Activated CD8-positive, alpha-beta T cell treated with anti-CD3 and anti-CD28 coated beads for 36 hours (primary cell): ENCODE measurements around the gene CSPG4. TPM values are rescaled to one million over a fixed set of nuclear protein-coding genes. Genes with fewer than 3 reads are reported as not detected.

Experiments used
- ATAC-seq: fragments of 200-7000 bp; cut with Tn5 transposase; one replicate; pipeline ENCODE4 v1.10.0; 2021; ENCODE audit warnings: mild to moderate bottlenecking, moderate library complexity
- CTCF ChIA-PET: fragments of 350-600 bp; sonication (Branson Sonifier 250); formaldehyde crosslinking; loops from one replicate; lab custom pipeline; 2021; ENCODE audit warnings: antibody characterized with exemption; lab: Charles Lee
- POLR2A ChIA-PET: fragments of 350-600 bp; sonication (Branson Sonifier 250); formaldehyde crosslinking; loops from one replicate; lab custom pipeline; 2021; ENCODE audit warnings: antibody characterized with exemption; lab: Charles Lee
- DNase-seq: peaks from one replicate; pipeline ENCODE4 v3.0.0-alpha.2; 2020
- H3K27ac Mint-ChIP-seq: one replicate; pipeline ENCODE4 v1.8.0; 2021; ENCODE audit warnings: mild to moderate bottlenecking, mixed read lengths
- H3K27me3 Mint-ChIP-seq: one replicate; pipeline ENCODE4 v1.8.0; 2021; ENCODE audit warnings: mixed read lengths
- H3K36me3 Mint-ChIP-seq: one replicate; pipeline ENCODE4 v1.8.0; 2021; ENCODE audit warnings: low read depth, mixed read lengths
- H3K4me1 Mint-ChIP-seq: one replicate; pipeline ENCODE4 v1.8.0; 2021; ENCODE audit warnings: low read depth, mixed read lengths
- H3K4me3 Mint-ChIP-seq: one replicate; pipeline ENCODE4 v1.8.0; 2021; ENCODE audit warnings: mild to moderate bottlenecking, moderate library complexity, mixed read lengths
- H3K9me3 Mint-ChIP-seq: one replicate; pipeline ENCODE4 v1.8.0; 2021; ENCODE audit warnings: mixed read lengths
- CTCF ChIP-seq: fragments of 200-600 bp; IDR thresholded peaks from one replicate; pipeline ENCODE4 v1.8.0; 2022; ENCODE audit warnings: antibody characterized with exemption, mild to moderate bottlenecking
- intact Hi-C: fragments of 100-400 bp; cut with micrococcal nuclease; formaldehyde crosslinking; loops from one replicate; pipeline ENCODE4 v1.10.0; 2022
- total RNA-seq, 2 experiments: library from RNA; stranded (reverse); gene quantifications; one replicate each; pipeline ENCODE4 v1.2.3, GENCODE V29; 2021

CSPG4 gene
- total RNA-seq, 2 experiments from 2014 or later, result not detected

- no peak overlapping the region for H3K27ac Mint-ChIP-seq
- DNase-seq, result no peak
- H3K4me3 Mint-ChIP-seq, result no peak overlapping the region
- intact Hi-C loops, result no loop called here
- CTCF ChIA-PET, result interaction anchor here (1.2 to 1.5 kb wide), 2 partner anchors 9 kb away, joined by 4 read pairs; no protein-coding TSS in a partner anchor
- TF ChIP-seq CTCF, result no peak
- no peak for ATAC-seq
- no peaks in the 10 kb centered on the region for H3K4me1 Mint-ChIP-seq
- H3K36me3 Mint-ChIP-seq, result no peaks in the 10 kb centered on the region
- H3K27me3 Mint-ChIP-seq, result no peaks in the 10 kb centered on the region
- POLR2A ChIA-PET, result interaction anchor here (1.1 to 1.4 kb wide), 2 partner anchors 88 to 169 kb away, joined by 3 read pairs; no protein-coding TSS in a partner anchor
- no peaks in the 10 kb centered on the region for H3K9me3 Mint-ChIP-seq
These were observed 35.0 kb downstream of the CSPG4 start for GRCh38 chr15:75677465-75678323.

DNA sequence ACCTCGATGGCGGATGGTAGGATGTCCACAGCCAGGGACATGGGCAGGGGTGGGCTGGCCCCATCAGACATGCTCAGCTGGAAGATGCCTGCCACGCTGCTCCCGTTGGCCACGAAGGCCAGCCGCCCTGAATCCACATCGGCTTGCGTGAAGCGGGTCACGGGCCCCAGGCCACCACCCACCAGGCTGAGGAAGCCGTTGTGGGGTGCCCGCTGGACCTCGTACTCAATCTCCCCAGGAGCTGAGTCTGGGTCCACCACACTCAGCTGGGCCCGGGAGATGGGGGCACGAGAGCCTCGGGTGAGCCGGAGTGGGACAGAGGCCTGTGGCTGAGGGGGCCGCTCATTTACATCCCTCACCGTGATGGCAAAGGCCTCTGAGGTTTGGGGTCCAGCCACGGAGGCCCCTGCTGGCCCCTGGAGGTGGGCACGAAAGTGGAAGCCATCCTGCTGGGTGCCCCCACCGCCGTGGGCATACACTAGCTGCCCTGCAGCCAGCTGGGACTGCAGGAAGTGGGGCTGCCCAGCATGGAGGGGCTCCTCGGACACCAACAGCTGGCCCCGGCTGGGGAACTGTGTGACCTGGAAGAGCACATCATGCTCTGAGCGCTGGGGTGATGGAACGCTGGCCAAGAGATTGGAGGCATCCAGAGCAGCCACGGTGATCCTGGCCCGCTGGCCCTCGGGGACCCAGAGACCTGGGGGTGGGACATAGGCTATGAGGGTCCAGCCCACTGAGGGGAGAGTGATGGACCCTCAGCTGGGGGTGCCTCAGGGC, 35.8 kb downstream of the CSPG4 start:
- H3K4me1 Mint-ChIP-seq, result no peaks in the 10 kb centered on the region
- TF ChIP-seq CTCF, result no peak
- ChIA-PET POLR2A (interaction anchor here (1.1 kb wide), 1 partner anchor 87 kb away, joined by 3 read pairs; no protein-coding TSS in a partner anchor), CTCF (interaction anchor here (1.2 kb wide), 1 partner anchor 10 kb away, joined by 4 read pairs; no protein-coding TSS in a partner anchor)
- no peaks in the 10 kb centered on the region for H3K27me3 Mint-ChIP-seq
- no peak overlapping the region for H3K27ac Mint-ChIP-seq
- H3K4me3 Mint-ChIP-seq, result no peak overlapping the region
- no peaks in the 10 kb centered on the region for H3K36me3 Mint-ChIP-seq
- no peak for ATAC-seq
- H3K9me3 Mint-ChIP-seq, result no peaks in the 10 kb centered on the region
- no peak for DNase-seq
- intact Hi-C loops, result no loop called here

DNA sequence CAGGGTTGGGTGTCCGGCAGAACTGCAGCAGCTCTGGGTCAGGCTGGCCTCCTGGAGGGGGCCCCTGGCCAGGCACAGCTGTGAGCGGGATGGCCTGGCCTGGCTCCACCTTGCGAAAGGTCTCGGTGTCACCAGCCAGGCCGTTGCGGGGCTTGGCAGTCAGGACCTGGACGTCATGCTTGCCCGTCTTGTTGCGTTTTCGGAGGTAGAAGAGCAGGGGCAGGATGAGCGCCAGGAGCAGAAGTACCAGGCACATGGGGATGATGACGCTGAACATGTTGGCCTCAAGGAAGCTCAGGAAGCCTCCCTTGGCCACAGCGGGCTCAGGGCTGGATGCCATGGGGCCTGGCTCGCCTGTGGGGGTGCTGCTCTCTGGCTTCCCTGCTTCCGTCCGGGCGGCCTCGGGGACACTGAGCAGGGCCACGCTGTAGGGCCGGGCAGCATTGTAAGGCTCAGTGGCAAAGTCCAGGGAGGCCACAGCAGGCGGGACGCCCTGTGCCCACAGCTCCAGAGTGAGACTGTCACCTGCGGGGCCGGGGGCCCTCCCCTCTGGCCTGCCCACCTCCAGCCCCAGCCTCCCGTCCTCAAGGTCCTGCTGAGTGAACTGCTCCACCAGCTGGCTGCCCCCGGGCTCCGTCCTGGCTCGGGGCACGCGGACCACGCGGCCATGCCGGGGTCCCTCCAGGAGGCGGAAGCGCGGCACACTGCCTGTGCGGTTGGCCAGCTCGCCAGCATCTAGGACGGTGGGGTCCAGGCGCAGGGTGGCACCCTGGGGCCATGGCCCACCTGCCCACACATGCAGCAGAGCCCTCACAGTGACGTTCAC, 36.9 kb downstream of the CSPG4 start:
- ATAC-seq (no peak), DNase-seq (no peak)
- Mint-ChIP-seq H3K4me1 (no peaks in the 10 kb centered on the region), H3K4me3 (no peak overlapping the region), H3K27me3 (no peaks in the 10 kb centered on the region), H3K9me3 (no peaks in the 10 kb centered on the region), H3K36me3 (no peaks in the 10 kb centered on the region), H3K27ac (no peak overlapping the region)
- TF ChIP-seq CTCF, result no peak
- intact Hi-C loops, result no loop called here
- ChIA-PET POLR2A (no interaction called here), CTCF (interaction anchor here (1.7 kb wide), 1 partner anchor 10 kb away, joined by 5 read pairs; no protein-coding TSS in a partner anchor)

- H3K36me3 Mint-ChIP-seq, result no peaks in the 10 kb centered on the region
- no peak for ATAC-seq
- H3K9me3 Mint-ChIP-seq, result no peaks in the 10 kb centered on the region
- no peak overlapping the region for H3K27ac Mint-ChIP-seq
- H3K4me3 Mint-ChIP-seq, result no peak overlapping the region
- ChIA-PET CTCF (interaction anchor here (1.7 kb wide), 1 partner anchor 12 kb away, joined by 5 read pairs; no protein-coding TSS in a partner anchor), POLR2A (no interaction called here)
- H3K4me1 Mint-ChIP-seq, result no peaks in the 10 kb centered on the region
- DNase-seq, result no peak
- H3K27me3 Mint-ChIP-seq, result no peaks in the 10 kb centered on the region
- TF ChIP-seq CTCF, result no peak
- intact Hi-C loops, result no loop called here
These were observed 38.3 kb downstream of the CSPG4 start for GRCh38 chr15:75674366-75674765.
